Ramos (cell line): ENCODE results near the gene RAD9B.
"Not testable (repeated sequence)": the region's sequence is repeated elsewhere in the genome, so short reads cannot be mapped to it uniquely, and the experiment has no call there.

ENCODE experiments used
- in situ Hi-C: fragments of 300-500 bp; cut with MboI; formaldehyde crosslinking; loops from one replicate; pipeline ENCODE4 v1.14.3; 2022; ENCODE audit warnings: low sequenced_read_pairs; ENCODE audit not compliant: unreplicated experiment

RAD9B gene

GRCh38 chr12:110520876-110521712 lies 19.0 kb downstream of the RAD9B start:
- in situ Hi-C loops: not testable (repeated sequence)

GRCh38 chr12:110528277-110528839 lies 26.2 kb downstream of the RAD9B start:
- in situ Hi-C loops: no loop called here

DNA sequence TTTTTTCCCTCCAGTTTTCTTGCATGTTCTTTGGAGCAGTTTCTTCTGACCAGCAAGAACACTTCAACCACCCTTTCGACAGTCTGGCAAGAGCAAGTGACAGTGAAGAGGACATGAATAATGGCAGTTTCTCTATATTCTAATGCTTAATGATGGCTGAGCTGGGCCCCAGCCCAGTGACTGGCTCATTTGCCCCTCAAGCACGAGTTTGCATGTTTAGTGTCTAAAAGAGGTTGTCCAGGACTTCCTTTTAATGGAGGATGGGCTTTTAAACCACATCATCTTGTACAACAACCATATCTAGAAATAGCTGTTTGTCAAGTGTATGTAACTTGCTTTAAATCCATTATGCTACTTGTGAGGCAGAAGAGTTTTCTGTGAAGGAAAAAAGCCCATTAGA lies 28.4 kb downstream of the RAD9B start:
- in situ Hi-C loops: no loop called here

GRCh38 chr12:110531741-110532333 lies 29.7 kb downstream of the RAD9B start:
- in situ Hi-C loops: no loop called here

GRCh38 chr12:110532644-110533043 lies 30.5 kb downstream of the RAD9B start:
- in situ Hi-C loops: no loop called here

- in situ Hi-C loops: no loop called here
These were observed 31.5 kb downstream of the RAD9B start for GRCh38 chr12:110533607-110534006.

GRCh38 chr12:110534811-110535210 lies 32.7 kb downstream of the RAD9B start:
- in situ Hi-C loops: no loop called here

DNA sequence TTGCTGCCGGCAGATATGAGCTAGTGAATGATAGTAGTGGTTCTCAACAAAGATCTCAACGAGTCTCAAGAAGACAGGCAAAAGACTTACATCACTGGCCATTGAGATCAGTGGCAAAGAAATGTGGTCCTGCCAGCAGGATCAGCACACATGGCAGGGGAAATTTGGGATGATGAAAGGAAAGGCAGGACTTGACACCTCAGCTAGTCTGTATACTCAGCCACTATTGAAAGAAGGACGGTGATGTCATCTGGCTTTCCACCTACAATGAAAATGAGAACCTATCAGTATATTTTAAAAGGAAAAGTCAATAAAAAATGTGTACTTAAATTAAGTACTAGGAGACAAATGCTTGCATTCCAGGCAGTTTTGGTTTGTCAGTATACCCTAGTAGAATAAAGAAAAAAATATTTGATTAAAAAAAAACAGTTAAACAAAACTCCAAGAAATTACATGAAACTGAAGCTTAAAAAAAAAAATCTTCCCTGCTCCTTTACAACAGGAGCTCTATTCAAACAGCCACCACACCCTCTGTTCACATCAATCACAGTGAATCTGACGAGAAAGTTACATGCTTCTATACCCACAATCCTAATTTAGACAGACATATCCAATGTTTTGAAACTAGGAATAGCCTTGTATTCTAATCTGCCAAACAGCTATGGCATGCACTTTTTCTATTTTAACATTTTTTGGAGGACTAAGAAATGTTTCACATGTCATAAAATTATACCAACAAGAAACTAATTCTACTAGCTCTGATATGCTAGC lies 34.9 kb downstream of the RAD9B start:
- in situ Hi-C loops: no loop called here

- in situ Hi-C loops: no loop called here
These were observed 35.7 kb downstream of the RAD9B start for GRCh38 chr12:110537605-110538409.

DNA sequence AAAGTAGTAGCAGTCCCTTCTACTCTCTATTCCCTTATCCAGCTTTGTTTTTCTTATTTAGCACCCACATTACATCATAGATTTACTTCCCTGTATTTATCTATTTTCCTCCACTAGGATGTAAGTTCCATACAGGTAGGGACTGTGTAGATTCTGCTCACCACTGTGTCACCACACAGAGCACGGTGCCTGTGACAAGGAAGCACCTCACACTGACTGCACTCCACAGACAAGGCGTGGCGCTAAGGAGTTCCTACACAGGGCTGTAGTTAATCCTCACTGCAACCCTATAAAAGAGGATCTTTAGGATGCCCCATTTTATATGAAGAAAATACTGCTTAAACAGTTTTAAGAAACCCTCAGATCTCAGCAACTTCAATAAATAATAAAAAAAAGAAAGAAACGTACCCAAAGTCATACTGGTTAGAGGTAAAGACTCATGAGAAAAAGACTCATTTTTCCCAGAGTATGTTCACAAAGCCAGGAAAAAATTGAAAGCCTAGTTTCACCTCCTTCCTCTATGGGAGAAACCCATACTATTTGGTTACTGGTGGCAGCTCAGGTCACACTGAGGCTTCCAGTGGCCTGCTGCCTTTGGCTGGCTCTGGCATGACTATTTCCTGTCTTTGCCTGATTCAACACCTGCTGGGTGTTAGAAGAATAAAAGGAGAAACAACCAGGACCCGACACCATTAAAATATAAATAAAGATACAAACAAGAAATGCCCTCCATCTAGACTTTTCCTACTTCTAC lies 36.9 kb downstream of the RAD9B start:
- in situ Hi-C loops: no loop called here

- in situ Hi-C loops: no loop called here
These were observed 37.9 kb downstream of the RAD9B start for GRCh38 chr12:110540048-110540447.

DNA sequence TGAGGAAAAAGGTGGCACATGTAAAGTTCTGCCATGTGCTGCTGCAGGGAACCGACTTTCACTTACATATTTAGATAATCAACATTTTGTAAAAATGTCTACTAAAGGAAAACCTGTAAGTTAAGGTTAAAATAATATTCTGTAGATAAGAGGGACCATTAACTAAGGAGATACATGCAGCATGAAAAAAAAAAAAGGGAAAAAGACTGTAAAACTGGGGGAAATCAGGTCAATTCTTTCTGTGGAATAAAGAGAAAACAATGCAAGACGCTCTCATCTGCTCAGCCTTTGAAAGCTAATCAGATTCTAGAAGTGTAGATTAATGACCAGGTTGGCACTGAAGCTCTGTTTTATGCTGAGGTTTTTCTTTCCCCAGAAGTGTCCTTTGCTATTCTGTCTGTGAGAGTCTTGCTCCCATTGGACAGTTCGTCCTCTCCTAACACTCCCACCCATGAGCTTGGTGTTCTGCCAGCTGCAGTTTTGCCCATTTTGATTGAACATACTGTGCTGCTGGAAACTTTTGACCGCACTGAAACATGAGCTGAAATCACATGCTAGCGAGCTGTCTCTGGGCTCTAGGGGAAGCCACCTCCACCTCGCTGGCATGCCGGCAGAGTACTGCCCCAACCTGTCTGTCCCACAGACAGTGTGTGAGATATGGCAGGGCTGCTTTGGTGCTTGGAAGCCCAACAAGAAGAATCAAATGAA lies 41.3 kb downstream of the RAD9B start:
- in situ Hi-C loops: no loop called here

DNA sequence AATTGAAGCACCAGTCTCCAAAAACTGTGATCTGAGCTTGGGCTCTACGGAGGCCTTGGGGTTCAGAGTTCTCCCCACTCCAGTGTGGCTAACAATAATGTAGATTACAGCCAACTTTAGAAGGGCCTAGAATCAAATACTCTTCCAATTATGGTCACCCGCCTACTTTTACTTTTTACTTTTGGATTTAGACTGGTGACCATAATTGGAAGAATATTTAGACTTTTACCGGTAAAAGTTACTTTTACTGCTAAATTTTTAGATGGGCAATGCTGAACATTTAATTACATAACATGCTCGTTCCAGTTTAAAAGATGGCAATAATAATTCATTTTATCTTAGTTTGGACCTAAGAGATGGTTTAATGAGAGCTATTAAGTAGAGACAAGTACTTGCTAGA lies 41.8 kb downstream of the RAD9B start:
- in situ Hi-C loops: no loop called here

- in situ Hi-C loops: not testable (repeated sequence)
These were observed 43.1 kb downstream of the RAD9B start for GRCh38 chr12:110545259-110545658.

- in situ Hi-C loops: no loop called here
These were observed 43.7 kb downstream of the RAD9B start for GRCh38 chr12:110545812-110546211.

GRCh38 chr12:110546339-110546738 lies 44.2 kb downstream of the RAD9B start:
- in situ Hi-C loops: no loop called here

DNA sequence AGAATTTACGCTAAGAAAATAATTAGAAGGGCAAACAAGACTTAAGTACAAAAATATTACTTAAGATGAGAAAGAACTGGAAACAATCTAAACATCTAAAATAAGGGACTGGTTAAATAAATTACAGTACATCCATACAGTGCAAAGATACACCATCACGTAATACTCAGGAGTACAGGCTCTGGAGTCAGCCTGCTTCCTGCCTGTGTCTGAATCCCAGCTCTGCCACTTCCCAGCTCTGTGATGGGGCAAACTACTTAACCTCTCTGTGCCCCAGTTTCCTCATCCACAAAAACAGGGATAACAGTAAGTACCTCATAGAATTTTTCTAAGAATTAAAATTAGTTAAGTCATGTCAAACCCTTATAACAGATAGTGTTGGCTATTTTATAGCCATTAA lies 45.0 kb downstream of the RAD9B start:
- in situ Hi-C loops: no loop called here

- in situ Hi-C loops: no loop called here
These were observed 46.5 kb downstream of the RAD9B start for GRCh38 chr12:110548678-110549077.

DNA sequence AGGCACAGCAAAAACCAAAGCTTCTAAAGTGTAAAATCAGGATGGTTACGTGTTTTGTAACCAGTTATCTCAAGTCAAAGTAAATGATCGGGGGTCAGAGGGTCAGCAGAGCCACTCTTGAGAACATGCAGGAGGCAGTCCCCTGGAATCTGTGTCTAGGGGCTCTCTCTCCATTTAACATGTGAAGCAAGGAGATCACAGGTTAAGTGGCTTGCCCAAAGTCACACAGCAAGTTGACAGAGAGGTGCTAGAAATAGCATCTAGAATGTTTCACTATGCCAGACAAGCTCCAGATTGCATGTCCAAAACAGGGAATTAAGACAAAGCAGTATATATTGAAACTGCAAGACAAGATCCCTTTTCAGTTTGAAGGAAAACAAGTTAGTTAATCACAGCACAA lies 47.6 kb downstream of the RAD9B start:
- in situ Hi-C loops: no loop called here
